Measurements from ENCODE around the gene ZNF273.

ZNF273 gene

GRCh38 chr7:64877714-64878610 lies 25.1 kb upstream of the ZNF273 start:
- DNase-seq (ENCODE audit: low read depth), result no peak

- no peak for DNase-seq (ENCODE audit: low read depth)
Measured at GRCh38 chr7:64878684-64879083, 24.4 kb upstream of the ZNF273 start.

- no peak for DNase-seq (ENCODE audit: low read depth)
Measured at GRCh38 chr7:64879086-64879730, 23.9 kb upstream of the ZNF273 start.

GRCh38 chr7:64879800-64880199 lies 23.3 kb upstream of the ZNF273 start:
- no peak for DNase-seq (ENCODE audit: low read depth)

GRCh38 chr7:64880322-64881297 lies 22.5 kb upstream of the ZNF273 start:
- DNase-seq (ENCODE audit: low read depth), result no peak

GRCh38 chr7:64881461-64882287 lies 21.4 kb upstream of the ZNF273 start:
- no peak for DNase-seq (ENCODE audit: low read depth)

GRCh38 chr7:64882341-64883112 lies 20.5 kb upstream of the ZNF273 start:
- DNase-seq (ENCODE audit: low read depth), result no peak

- no peak for DNase-seq (ENCODE audit: low read depth)
Measured at GRCh38 chr7:64883113-64883905, 19.8 kb upstream of the ZNF273 start.

GRCh38 chr7:64884085-64884912 lies 18.8 kb upstream of the ZNF273 start:
- no peak for DNase-seq (ENCODE audit: low read depth)

- no peak for DNase-seq (ENCODE audit: low read depth)
Measured at GRCh38 chr7:64884913-64885370, 18.1 kb upstream of the ZNF273 start.

GRCh38 chr7:64885520-64886240 lies 17.4 kb upstream of the ZNF273 start:
- no peak for DNase-seq (ENCODE audit: low read depth)

GRCh38 chr7:64886956-64887545 lies 16.0 kb upstream of the ZNF273 start:
- no peak for DNase-seq (ENCODE audit: low read depth)

GRCh38 chr7:64887756-64888508 lies 15.1 kb upstream of the ZNF273 start:
- DNase-seq (ENCODE audit: low read depth), result peak; percentile 15

GRCh38 chr7:64888561-64888900 lies 14.5 kb upstream of the ZNF273 start:
- DNase-seq (ENCODE audit: low read depth), result no peak

GRCh38 chr7:64888901-64889685 lies 14.0 kb upstream of the ZNF273 start:
- DNase-seq (ENCODE audit: low read depth), result no peak

- DNase-seq (ENCODE audit: low read depth), result no peak
Measured at GRCh38 chr7:64889686-64890162, 13.3 kb upstream of the ZNF273 start.
